ENCODE results near the gene NAA40. TPM values are rescaled to one million over a fixed set of nuclear protein-coding genes. Genes with fewer than 3 reads are reported as not detected.
A peak's percentile ranks its signal among the peaks of the same experiment; 100 is the strongest.

NAA40 gene
- total RNA-seq, 1 experiment from 2014 or later: 44.4 TPM

DNA sequence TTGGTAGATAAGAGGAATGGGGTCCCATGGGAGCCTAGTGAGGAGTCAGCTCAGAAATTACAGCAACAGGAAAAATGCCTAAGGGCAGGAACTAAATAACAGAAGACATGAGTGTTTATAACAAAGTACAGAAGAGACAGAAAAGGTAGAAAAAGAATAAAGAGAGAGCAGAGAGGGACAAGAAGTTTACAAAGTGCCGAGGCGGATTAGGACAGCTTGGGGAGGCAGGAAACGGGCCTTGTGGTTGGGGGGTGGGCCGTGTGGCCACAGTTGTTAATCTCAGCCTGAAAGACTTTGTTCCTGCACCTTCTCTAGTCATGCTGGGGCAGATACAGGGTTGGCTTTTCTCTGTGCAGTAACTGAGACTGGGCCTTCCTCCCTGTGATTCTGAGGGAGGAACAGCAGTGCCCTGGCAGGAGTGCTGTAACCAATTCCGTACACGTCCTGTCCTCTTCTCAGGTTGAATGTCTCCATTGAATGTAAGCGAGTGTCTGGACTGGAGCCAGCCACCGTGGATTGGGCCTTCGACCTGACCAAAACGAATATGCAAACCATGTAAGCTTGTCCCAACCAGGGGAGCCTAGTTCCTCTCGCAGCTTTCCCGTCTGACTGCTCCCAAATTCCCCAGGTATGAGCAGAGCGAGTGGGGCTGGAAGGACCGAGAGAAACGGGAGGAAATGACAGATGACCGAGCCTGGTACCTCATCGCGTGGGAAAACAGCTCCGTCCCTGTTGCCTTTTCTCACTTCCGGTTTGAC is 13.2 kb downstream of the NAA40 start:
- Histone ChIP-seq H2AFZ (ENCODE audit: low read length) (no peak overlapping the region), H3K9me3 (ENCODE audit: control insufficient read depth, low read depth, low read length) (no peaks in the 10 kb centered on the region), H3K27ac (ENCODE audit: insufficient read length, low read depth, low read length) (no peak overlapping the region), H3K79me2 (ENCODE audit: insufficient read depth, low read length) (no peaks in the 10 kb centered on the region), H4K20me1 (ENCODE audit: control insufficient read depth, insufficient read depth, insufficient read length) (no peaks in the 10 kb centered on the region), H2BK120ac (ENCODE audit: low read depth, low read length, poor library complexity, severe bottlenecking) (no peak overlapping the region), H2BK20ac (ENCODE audit: low read depth, low read length, poor library complexity, severe bottlenecking) (no peak overlapping the region), H2AK5ac (ENCODE audit: insufficient read length, low read length) (no peak overlapping the region), H4K8ac (replicated peaks; ENCODE audit: insufficient read length, low read depth, low read length) (no peak overlapping the region), H3K4ac (ENCODE audit: low read depth, low read length) (no peak overlapping the region), H3K23me2 (ENCODE audit: insufficient read length, low read depth, low read length, poor library complexity, severe bottlenecking) (no peaks in the 10 kb centered on the region), H3K4me2 (ENCODE audit: insufficient read depth, insufficient read length, low read length) (no peak overlapping the region), H3K14ac (ENCODE audit: insufficient read depth, low read length) (no peak overlapping the region), H3K23ac (ENCODE audit: insufficient read length, low read depth, low read length) (no peak overlapping the region), H3K9ac (ENCODE audit: extremely low read depth, insufficient read length, low read length) (no peak overlapping the region), H2BK12ac (ENCODE audit: insufficient read length, low read depth, low read length) (no peak overlapping the region), H3K18ac (ENCODE audit: insufficient read length, low read depth, low read length) (no peak overlapping the region), H4K91ac (ENCODE audit: insufficient read length, low read depth, low read length) (no peak overlapping the region), H3T11ph (ENCODE audit: low read length) (no peak overlapping the region), H3K4me1 (ENCODE audit: insufficient read depth, low read length) (no peaks in the 10 kb centered on the region), H2BK15ac (ENCODE audit: low read depth, low read length) (no peak overlapping the region), H2BK5ac (ENCODE audit: insufficient read length, low read length) (no peak overlapping the region), H3K56ac (ENCODE audit: insufficient read length, low read depth, low read length) (no peak overlapping the region), H3K27me3 (ENCODE audit: insufficient read depth, low read length) (no peaks in the 10 kb centered on the region), H3K79me1 (ENCODE audit: insufficient read depth, low read depth, low read length, poor library complexity, severe bottlenecking) (no peaks in the 10 kb centered on the region), H4K5ac (ENCODE audit: insufficient read length, low read depth, low read length) (no peak overlapping the region)
- H3K36me3 Mint-ChIP-seq (ENCODE audit: insufficient read depth in 1 of 3, low read depth in 3 of 3): peaks cover 41 to 80% (median 72%) of the 10 kb centered on the region in 3 experiments
- no peak for DNase-seq
- no CpG with 5 or more reads among the region's 20 CpGs for WGBS (ENCODE audit: extremely low coverage, insufficient read length, low lambda C conversion rate)
- TF ChIP-seq, protein P1, sequence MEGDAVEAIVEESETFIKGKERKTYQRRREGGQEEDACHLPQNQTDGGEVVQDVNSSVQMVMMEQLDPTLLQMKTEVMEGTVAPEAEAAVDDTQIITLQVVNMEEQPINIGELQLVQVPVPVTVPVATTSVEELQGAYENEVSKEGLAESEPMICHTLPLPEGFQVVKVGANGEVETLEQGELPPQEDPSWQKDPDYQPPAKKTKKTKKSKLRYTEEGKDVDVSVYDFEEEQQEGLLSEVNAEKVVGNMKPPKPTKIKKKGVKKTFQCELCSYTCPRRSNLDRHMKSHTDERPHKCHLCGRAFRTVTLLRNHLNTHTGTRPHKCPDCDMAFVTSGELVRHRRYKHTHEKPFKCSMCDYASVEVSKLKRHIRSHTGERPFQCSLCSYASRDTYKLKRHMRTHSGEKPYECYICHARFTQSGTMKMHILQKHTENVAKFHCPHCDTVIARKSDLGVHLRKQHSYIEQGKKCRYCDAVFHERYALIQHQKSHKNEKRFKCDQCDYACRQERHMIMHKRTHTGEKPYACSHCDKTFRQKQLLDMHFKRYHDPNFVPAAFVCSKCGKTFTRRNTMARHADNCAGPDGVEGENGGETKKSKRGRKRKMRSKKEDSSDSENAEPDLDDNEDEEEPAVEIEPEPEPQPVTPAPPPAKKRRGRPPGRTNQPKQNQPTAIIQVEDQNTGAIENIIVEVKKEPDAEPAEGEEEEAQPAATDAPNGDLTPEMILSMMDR (conservative IDR thresholded peaks at IDR 0.05): no peak
- no peaks in the 10 kb centered on the region for H3K27me3 Mint-ChIP-seq (ENCODE audit: low read depth)
- no peaks in the 10 kb centered on the region for H3K9me3 Mint-ChIP-seq
- peaks cover 4 to 14% of the 10 kb centered on the region in 2 experiments; a peak in 3 of 4 replicates for H3K4me1 Mint-ChIP-seq
- peak overlapping the region; percentile 1 to 68 (median 41); a peak in 5 of 7 replicates for H3K27ac Mint-ChIP-seq
- H3K4me3 Mint-ChIP-seq: no peak overlapping the region

Measured in H9 (cell line).